HCT116 (cell line): Measurements from ENCODE around the gene AKAP1.

Experiments used
- ELF1 ChIP-seq: IDR thresholded peaks from 2 replicates; pipeline ENCODE4 v1.6.1; 2012; ENCODE audit warnings: low read depth, borderline replicate concordance
- JUND ChIP-seq: IDR thresholded peaks from 2 replicates; pipeline ENCODE4 v1.6.1; 2012
- POLR2A ChIP-seq: IDR thresholded peaks from 2 replicates; pipeline ENCODE4 v1.7.0; 2011; ENCODE audit warnings: borderline replicate concordance; ENCODE audit not compliant: insufficient read depth, insufficient read length; ENCODE audit errors: extremely low read depth
- RAD21 ChIP-seq: IDR thresholded peaks from 2 replicates; pipeline ENCODE4 v1.6.1; 2012; ENCODE audit warnings: low read depth, mild to moderate bottlenecking
- REST ChIP-seq: IDR thresholded peaks from 2 replicates; pipeline ENCODE4 v1.6.1; 2012; ENCODE audit warnings: low read depth
- SIN3A ChIP-seq: IDR thresholded peaks from 2 replicates; pipeline ENCODE4 v1.6.1; 2012; ENCODE audit warnings: low read depth
- TF ChIP-seq, protein P1 (sequence below), 3 experiments: fragments of 200-600 bp in 1 of 3; sonication (generic) in 1 of 3; IDR thresholded peaks in 2 of 3; conservative IDR thresholded peaks in 1 of 3; 2 replicates each; pipeline ENCODE4 v1.5.1; 2012 to 2017; ENCODE audit warnings: low read depth in 2 of 3, low read length in 2 of 3, antibody characterized with exemption in 1 of 3, borderline replicate concordance in 1 of 3, control low read depth in 1 of 3, mild to moderate bottlenecking in 1 of 3, mixed read lengths in 1 of 3, mixed run types in 1 of 3, moderate library complexity in 1 of 3; ENCODE audit not compliant: insufficient read depth in 1 of 3
- TF ChIP-seq, protein P2 (sequence below): IDR thresholded peaks from 2 replicates; pipeline ENCODE4 v1.6.1; 2012
- TF ChIP-seq, protein P3 (sequence below): IDR thresholded peaks from 2 replicates; pipeline ENCODE4 v1.6.1; 2011; ENCODE audit warnings: mild to moderate bottlenecking, low read length, moderate library complexity; ENCODE audit not compliant: insufficient replicate concordance; ENCODE audit errors: extremely low read depth

DNA sequence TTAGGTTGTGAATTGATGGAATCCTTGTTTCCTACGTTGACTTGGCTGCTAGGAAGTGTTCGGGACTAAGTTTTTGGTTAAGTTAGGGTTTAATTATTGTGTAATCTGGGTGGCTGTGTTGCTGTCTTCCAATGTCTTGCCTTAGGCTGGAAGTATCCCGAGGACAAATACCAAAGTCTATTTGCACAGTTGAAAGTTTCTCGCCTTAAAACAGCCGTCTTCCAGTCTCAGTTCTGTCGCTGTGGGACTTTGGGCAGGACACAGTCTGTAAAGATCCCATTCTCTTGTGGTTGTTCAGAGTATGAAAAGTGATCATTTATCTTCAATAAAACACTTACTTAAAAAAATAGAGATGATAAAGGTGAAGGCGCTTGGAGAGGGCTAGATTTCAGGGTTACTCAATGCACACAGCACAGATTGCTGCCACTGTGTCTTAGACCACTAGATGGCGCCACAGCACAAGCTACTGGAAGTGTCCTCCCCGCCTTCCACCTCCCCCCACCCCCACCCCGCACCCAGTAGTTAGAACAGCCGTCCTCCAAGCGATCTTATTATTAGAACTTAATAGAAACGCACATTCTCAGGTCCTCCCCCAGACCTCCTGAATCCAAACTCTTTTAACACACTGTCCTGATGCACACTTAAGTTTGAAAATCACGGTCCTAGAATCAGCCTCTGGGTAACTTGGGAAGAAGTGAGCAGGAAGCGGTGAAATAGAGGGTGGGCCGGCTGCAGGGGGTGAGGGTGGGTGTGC, 45.8 kb downstream of the AKAP1 start:
- TF ChIP-seq POLR2A (no peak), SIN3A (no peak), JUND (no peak), REST (no peak), RAD21 (peak; percentile 87), ELF1 (no peak)
- TF ChIP-seq, protein P1, sequence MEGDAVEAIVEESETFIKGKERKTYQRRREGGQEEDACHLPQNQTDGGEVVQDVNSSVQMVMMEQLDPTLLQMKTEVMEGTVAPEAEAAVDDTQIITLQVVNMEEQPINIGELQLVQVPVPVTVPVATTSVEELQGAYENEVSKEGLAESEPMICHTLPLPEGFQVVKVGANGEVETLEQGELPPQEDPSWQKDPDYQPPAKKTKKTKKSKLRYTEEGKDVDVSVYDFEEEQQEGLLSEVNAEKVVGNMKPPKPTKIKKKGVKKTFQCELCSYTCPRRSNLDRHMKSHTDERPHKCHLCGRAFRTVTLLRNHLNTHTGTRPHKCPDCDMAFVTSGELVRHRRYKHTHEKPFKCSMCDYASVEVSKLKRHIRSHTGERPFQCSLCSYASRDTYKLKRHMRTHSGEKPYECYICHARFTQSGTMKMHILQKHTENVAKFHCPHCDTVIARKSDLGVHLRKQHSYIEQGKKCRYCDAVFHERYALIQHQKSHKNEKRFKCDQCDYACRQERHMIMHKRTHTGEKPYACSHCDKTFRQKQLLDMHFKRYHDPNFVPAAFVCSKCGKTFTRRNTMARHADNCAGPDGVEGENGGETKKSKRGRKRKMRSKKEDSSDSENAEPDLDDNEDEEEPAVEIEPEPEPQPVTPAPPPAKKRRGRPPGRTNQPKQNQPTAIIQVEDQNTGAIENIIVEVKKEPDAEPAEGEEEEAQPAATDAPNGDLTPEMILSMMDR (IDR thresholded peaks at IDR 0.05 in 2 of 3, conservative IDR thresholded peaks at IDR 0.05 in 1 of 3; ENCODE audit: borderline replicate concordance in 1 of 3, insufficient read depth in 1 of 3, low read depth in 2 of 3, low read length in 2 of 3) = peak; percentile 65 to 86 (median 82)
- TF ChIP-seq, protein P2, sequence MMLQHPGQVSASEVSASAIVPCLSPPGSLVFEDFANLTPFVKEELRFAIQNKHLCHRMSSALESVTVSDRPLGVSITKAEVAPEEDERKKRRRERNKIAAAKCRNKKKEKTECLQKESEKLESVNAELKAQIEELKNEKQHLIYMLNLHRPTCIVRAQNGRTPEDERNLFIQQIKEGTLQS = no peak
- TF ChIP-seq, protein P3, sequence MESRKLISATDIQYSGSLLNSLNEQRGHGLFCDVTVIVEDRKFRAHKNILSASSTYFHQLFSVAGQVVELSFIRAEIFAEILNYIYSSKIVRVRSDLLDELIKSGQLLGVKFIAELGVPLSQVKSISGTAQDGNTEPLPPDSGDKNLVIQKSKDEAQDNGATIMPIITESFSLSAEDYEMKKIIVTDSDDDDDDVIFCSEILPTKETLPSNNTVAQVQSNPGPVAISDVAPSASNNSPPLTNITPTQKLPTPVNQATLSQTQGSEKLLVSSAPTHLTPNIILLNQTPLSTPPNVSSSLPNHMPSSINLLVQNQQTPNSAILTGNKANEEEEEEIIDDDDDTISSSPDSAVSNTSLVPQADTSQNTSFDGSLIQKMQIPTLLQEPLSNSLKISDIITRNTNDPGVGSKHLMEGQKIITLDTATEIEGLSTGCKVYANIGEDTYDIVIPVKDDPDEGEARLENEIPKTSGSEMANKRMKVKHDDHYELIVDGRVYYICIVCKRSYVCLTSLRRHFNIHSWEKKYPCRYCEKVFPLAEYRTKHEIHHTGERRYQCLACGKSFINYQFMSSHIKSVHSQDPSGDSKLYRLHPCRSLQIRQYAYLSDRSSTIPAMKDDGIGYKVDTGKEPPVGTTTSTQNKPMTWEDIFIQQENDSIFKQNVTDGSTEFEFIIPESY = no peak
